Esophagus mucosa (tissue), 1 donor: Measurements from ENCODE around the gene HSD11B2. TPM values are rescaled to one million over a fixed set of nuclear protein-coding genes. Genes with fewer than 3 reads are reported as not detected.
"Not testable (repeated sequence)": the region's sequence is repeated elsewhere in the genome, so short reads cannot be mapped to it uniquely, and the experiment has no call there.

Source experiments
- ATAC-seq: fragments of 200-7000 bp; cut with Tn5 transposase; one replicate; pipeline ENCODE4 v1.9.1; 2020
- total RNA-seq: library from RNA; stranded (reverse); gene quantifications from one replicate; pipeline ENCODE4 v1.2.4, GENCODE V29; 2023
- donor health status: DM: yes; HTN: yes; CAD: no.

HSD11B2 gene
- total RNA-seq, 1 donor from 2014 or later, result 6.6 TPM

DNA sequence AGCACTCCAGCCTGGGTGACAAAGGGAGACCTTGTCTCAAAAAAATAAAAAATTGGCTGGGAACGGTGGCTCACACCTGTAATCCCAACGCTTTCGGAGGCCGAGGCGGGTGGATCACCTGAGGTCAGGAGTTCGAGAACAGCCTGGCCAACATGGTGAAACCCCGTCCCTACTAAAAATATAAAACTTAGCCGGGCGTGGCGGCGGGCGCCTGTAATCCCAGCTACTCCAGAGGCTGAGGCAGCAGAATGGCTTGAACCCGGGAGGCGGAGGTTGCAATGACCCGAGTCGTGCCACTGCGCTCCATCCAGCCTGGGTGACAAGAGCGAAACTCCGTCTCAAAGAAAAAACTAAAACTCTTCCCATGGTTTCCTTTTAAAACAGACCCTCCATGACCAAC lies 15.5 kb upstream of the HSD11B2 start:
- ATAC-seq, result not testable (repeated sequence)

DNA sequence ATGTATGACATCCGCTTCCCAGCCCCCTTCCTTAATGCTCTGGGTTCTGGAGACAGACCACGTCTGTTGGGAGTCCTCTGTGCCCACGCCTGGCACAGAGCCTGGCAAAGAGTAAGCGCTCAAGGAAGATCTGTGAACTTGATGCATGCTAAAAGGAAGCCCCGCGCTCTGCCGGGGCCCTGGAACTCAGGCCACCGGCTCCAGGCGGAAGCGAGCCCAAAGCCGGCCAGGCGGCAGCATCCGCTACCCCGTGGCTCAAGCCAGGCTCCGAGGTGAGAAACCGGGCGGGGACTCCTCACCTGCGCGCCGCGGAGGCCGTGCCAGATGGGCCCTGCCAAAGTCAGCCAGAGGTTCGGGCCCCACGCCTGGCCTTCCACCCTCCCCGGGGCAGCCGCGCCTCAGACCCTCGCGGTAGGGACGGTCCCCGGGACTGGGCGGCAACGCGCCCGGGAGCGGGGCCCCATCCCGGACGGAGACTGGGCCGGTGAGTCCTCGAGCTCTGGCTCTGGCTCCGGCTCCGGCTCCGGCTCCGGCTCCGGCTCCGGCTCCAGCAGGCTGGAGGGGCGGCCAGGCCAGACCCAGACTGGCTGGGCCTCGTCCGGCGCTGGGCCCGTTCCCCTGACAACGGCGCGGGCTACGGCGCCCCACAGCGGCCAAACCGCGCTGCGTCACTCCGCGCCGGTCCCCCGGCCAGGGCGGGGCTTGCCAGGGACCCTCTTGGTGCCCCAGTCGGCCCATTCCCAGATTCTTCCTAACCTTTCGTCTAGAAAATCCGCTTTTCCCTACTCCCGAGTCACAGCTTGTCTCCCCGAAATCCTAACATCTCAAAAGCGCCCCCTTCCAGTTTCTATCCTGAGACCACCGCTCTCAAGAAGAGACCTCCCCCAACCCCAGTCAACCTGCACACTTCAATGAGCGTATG lies 14.8 kb upstream of the HSD11B2 start, which contains the start of gene ZDHHC1:
Gene ZDHHC1 (minus strand): TSS at position 606 of the 922 bp plus-strand sequence. CDS start 8,702 bp downstream, outside the sequence.
- ATAC-seq, result peak; percentile 91

DNA sequence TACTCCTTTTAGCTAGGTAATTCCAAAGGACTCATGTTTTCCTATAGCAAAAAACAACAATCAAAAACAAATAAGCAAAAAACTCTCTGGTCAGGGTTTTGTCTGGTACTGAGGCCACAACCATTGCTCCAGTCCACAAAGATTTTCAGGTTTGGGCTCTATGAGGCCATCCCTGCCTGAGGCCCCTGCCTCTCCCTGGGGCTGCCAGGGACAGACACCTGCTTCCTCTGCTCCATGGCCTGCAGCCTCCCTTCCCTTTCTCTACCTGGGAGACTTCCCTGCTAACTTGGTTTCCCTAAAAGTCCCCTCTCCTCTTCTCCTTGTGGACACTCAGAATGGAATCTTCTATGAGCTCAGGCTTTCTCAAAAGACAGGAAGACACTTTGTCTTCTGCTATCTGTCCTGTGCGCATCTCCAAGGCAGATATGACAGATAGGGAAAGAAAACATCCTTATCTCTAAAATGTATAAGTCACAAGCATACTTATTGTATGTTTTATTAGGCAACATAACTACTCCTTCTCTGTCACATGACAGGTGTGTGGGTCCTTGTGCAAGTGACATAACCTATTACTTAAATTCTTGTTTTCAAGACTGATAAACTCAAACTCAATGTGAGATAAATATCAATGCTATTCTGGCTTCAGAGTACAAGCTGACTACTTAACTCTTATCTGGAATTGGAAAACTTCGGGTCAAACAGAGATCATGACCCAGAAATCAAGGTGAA lies 13.4 kb upstream of the HSD11B2 start:
- ATAC-seq, result no peak

DNA sequence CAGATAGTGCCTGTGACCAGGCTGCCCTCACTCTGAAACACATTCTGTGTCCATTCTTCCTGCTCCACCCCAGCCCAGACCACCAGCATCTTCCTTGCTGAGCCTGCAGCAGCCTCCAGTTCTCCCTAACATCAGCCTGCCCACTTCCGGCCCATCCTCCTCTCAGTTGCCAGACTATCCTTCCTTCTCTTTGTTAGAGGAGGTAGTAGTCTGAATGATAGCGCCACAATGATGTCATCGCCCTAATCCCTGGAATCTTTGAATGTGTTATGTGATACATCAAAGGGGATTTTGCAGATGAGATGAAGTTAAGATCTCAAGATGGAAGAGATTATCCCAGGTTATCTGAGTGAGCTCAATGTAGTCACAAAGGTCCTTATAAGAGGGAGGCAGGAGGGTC lies 11.4 kb upstream of the HSD11B2 start:
- ATAC-seq, result no peak

DNA sequence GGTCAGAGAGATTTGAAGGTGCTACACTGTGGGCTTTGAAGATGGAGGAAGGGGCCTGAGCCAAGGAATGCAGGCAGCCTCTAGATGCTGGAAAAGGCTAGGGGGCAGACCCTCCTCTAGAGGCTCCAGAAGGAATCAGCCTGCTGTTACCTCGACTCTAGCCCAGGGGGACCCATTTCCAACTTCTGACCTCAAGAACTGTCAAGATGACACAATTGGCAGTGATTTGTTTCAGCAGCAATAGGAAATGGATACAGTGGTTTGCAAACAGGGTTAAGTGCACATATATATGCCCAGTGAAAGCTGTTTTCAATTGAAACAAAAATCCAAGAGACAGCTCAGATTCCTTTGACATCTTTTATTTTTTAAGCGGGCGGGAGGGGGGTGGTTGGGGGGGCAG lies 11.0 kb upstream of the HSD11B2 start:
- no peak for ATAC-seq

DNA sequence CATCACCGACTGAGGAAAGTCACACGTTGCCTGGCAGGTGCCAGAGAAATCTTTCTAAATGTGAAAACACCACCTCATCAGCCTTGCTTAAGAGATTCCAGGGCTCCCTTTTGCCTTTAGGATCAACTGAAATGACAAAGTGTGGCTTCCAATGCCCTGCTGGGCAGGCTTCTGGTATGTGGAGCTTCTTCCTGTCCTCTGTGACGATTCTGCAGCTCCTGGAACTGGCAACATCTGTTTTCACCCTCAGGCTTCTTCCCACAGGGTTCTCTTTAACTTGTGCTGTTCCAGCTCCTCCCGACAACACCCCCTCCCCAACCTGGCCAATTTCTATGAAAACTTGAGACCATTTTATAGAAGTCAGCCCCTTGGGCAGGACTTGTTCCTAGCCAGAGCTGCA lies 9.9 kb upstream of the HSD11B2 start:
- no peak for ATAC-seq

DNA sequence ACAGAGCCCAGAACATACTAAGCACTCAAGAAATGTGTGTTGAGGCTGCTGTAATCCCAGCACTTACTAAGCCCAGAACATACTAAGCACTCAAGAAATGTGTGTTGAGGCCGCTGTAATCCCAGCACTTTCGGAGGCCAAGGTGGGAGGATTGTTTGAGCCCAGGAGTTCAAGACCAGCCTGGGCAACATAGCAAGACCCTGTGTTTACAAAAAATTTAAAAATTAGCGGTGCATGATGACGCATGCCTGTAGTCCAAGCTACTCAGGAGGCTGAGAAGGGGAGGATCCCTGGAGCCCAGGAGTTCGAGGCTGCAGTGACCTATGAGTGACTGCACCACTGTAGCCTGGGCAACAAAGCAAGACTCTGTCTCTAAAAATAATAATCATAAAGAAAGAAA lies 7.9 kb upstream of the HSD11B2 start:
- no peak for ATAC-seq

DNA sequence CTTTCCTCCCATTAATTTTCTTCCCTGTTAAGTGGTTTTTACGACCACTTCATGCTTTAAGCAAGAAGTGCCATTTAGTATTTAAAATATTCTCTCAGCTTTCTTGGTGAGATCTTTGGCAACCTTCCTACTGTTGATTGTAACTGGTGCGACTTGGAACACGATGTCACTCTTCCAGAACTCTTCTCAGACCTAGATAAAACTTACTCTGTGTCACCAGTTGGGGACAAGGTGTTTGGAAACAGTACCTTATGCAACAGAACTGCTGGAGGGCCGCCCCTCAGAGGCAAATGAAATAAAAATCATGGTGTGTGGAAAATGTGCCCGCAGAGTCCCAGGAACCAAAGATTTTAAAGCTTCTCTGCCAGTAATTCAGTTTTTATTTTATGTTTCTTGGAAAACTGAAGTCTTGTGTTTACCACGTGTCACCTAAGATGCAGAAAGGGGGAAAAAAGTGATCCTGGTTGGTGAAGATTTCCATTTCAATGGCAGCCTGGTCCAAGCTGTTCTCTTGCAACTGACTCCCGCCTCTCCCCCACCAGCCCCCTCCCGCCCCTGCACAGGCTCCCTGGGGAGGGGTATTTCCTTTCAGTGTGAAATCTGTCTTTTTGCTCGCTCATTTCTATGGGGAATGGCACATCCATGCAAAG lies 7.2 kb upstream of the HSD11B2 start:
- no peak for ATAC-seq

DNA sequence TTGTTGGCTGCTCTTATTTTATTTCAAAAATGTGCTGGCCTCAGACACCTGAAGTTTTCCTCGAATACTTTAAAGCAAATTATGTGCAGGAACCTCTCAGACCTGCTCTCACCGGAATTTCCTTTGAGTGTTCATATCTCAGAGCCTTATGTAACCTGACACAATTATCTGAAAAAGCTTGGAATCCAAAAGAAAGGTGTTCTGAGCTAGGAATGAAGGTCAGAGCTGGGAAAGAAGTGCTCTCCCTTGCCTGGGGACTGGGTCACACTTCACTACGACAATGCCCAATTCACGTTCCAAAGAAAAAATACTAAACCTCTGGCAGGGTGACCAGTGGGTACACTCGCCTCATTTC lies 6.7 kb upstream of the HSD11B2 start:
- ATAC-seq, result no peak

DNA sequence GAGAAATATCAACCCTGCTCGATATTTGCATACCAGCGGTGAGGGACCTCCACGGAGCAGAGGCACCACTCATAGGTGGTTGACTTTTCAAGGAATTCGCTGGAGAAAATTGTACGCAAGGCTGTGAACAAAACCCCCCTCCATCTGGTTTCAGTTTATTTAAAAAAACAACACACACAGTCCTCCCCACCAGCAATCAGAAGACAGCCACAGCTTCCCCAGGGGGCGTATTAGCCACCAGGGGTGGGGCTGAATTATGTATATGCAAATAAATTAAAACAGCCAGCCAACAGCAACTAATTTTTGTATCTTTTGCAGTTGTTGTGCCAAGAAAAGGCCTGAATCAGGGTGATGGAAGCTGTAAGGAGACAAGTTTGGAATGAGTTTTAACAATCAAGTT lies 5.9 kb upstream of the HSD11B2 start:
- ATAC-seq, result no peak

DNA sequence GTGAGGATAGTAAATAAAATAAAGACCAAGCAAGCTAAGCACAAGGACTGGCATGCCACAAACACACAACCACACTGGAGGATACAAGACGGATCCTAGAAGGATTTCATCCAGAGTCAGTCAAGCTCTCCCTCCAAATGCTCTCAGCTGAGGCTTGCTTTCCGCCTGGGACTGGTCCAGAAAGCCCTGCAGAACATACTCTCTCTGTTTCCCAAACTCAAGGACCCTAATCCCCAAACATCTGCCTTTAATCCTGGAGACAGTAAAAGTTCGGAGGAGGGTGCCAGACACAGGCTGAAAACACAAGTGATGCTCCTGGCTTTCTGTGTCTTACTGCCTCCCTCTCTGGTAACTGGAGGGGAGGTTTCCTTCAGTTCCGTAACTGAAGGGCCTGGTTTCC lies 5.3 kb upstream of the HSD11B2 start:
- no peak for ATAC-seq

DNA sequence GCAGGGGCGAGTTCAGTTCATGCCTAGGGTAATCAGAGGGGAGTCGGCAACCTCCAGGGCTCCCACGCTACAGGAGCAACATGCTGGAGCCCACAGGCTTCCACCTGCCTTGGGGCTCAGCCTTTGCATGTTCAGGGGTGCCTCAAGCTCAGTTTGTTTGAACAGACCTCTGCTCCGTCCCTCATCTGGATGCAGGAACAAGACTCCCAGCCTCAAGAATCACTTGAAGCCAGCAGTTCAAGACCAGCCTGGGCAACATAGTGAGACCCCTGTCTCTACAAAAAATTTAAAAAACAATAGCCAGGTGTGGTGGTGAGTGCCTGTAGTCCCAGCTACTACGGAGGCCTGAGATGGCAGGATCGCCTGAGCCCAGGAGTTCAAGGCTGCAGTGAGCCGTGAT lies 4.9 kb upstream of the HSD11B2 start:
- no peak for ATAC-seq

DNA sequence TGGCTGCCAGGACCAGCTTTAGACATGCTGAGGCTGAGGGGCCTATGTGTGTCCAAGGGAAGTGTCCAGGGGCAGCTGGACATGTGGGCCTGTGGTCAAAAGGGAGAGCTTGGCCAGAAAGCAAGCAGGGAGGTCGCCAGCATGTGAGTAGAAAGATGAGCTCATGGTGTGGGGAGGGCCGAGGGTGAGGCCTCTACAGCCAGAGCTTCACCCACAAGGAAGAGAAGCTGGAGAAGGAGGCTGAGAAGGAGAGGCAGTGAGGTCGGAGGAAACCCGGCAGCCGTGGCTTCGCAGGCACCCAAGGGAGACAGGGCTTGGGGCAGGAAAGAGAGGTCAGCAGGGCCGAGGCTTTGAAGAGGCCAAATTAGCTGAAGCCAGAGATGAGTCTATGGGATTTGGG lies 4.0 kb upstream of the HSD11B2 start:
- no peak for ATAC-seq

DNA sequence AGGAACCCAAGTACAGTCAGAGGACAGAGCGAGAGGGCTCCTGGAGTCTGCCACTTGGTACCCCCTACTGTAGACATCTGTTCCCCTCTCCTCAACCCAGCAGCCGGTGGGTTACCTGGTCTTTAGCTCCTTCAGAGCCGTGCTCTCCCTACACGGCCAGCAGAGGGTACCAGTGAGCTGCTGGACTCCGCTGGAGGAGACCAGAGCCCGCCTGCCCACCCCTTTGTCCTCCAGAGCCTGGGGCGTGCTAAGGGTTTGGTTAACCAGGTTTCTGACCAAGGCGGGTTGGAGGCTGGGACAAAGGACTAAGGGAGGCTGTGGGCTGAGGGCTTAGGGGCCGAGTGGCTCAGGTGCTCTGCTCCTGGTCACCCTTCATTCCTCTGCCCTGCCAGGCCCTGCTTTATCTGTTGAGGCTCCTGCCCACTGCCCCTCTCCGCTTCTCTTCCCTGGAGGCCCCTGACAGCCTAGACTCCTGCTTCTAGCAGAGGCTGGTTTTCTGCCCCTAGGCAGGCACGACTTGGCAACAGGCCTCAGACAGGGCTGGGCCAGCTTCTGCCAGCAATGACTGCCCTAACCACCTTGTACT lies 2.7 kb upstream of the HSD11B2 start:
- ATAC-seq, result peak; percentile 55

DNA sequence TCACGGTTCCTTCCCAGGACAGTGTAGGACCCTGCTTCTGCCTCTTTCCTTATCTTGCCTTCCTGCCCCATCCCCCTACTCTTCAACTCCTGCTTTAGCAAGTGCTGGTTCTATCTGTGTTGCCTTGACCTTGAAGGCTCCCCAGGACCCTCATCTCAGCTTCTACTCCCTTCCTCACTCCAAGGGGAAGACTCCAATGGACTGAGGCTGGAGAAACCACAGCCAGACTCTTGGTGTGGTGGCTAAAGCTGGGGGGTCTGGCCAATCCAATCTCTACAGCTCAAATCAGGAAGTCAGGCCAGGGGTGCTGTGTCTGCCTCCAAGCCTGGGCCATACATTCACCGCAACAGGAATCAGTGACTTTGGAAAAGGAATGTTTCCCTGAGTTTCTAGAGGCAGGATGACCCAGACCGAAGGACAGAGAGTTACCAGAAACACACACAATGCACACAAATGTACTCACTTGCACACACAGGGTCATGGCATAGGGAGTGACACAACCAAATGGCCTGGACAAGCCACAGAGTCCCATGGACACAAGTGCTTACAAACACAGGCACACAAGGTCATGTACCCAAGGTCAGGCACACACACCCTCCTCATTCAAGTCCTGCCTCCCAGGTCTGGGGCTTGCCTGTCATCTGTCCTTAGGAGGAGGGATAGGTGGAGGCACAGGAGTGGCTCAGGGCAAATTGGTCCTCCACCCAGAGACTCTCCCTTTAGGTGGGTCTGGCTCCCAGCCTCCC lies 1.7 kb upstream of the HSD11B2 start:
- peak; percentile 18 for ATAC-seq

DNA sequence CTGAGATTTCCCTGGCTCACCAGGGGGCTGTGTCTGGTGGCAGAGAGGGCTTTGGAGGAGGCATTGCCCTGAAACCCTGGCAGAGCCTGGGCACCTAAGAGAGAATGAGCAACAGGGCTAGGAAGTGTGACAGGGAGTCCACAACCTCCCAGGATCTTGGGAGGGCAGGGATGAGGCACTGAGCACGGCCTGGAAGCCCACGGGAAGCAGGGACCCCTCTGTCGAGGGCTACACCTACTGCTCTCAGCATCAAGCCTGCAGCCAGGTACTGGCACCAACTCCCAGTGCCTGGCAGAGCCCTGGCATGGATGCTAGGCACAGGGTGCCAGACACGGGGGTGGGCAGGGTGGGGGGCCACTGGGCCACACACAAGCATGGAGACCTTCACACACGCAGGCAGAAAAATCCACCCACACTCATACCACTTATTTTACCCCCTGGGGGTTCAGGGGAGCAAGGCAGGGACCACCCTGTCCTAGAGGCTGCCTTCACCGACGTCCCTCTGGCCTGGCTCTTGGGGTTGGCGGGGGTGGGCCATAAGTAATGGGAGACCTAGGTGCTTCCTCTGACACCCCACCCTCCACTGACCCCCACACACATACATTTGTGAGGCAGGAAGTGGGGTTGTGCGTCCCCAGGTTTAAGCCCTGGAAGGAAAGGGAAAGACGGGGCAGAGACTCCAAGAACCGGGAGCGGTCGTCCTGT lies 970 bp upstream of the HSD11B2 start:
- ATAC-seq, result no peak

DNA sequence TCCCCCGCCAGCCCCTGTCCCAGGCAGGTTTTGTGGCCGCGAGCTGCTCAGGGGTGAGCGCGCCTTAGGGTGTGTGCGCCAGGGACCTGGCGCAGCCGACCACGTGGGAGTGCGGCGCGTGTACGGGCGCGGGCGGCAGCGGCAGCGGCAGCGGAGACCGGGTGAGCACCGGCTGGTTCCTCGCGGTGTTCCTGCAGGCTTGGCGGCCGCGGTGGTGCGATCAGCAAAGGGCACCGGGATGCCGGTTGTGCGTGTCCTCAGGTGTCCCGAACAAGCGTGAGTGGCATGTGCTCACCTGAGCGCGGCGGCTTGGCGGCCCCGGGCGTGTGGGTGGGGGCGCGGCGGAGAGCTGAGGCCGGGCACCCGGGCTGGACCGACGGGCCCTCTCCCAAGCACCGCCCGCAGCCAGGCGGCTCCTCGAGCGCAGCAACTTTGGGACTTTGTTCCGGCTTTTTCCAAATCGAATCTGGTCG lies 381 bp upstream of the HSD11B2 start:
- peak; percentile 59 for ATAC-seq

DNA sequence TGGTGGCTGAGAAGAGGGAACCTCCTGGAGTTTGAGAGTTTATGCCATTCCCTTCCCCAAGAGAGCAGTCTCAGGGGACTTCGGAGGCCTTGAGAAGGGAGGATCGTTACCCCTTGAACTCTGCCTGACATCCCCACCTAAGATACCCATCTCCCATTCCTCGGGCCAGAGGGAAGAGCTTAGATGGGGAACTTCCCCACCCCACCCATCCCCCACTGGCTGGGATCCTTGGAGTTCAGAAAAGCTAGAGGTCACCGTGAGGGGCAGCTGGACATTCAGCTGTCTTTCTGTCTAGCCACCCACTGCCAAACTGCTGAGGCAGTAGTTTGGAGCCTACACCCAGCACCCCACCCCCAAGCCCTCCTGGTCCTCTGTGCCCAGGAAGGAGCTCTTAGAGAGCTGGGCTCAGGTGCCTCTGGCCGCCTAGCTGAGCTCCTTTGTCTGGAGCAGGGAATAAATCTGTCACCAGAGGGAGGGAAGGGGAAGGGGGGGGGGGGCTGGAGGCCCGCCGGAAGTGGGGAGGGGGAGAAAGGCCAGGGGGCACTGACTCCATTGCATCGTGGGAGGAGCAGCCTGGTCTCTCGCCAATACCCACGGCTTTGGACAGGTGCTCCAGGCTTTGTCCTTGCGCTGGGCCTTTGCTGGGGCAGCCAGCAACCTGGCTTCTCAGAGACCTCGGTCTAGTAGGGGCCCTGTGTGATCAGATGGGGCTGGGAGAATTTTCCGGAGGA lies 1.0 kb downstream of the HSD11B2 start:
- no peak for ATAC-seq

DNA sequence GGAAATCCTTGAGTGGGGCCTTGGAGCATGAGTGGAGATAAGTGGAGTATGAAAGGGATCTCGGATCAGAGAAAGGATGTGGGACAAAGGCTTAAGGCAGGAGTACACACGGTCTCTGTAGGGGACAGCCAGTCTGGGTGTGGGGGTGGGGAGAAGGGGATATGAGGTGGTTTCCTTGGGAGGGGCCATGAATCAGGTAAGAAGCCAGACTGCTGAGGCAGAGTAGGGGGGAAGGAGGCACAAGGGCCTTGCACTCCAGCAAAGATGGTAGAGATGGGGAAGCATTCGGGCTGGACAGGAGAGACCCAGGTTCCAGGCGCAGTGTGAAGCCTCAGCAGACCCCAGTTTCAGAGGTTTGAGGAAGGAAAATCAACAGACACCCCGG lies 1.6 kb downstream of the HSD11B2 start:
- no peak for ATAC-seq

DNA sequence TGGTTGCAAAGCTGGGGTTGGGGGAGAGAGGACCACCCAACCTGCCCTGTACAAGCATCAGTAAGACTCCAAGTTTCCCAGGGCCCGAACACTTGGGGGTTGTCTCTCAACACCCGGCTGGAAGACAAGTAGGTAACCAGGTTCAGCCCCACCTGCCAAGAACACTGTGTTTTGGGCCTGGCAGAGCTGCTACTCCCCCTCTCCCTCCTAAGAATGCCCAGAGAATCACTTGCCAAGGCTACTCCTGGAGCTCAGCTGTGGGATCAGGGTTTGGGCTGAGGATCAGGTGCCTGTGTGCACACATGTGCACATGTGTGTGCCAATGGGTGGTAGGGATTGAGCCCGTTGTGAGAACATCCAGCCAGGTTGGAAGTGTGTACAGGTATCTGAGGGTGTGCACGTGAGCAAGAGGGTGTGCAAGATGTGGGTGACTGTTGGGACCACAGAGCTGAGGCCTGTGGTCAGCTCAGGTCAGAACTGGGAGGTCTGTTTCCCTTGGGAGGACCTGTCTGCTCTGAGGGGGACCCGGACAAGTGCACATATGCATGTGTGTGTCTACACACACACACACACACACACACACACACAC lies 2.3 kb downstream of the HSD11B2 start:
- no peak for ATAC-seq
